Stimulated activated CD4-positive, alpha-beta T cell treated with anti-CD3 and anti-CD28 coated beads, Interleukin-1b, Interleukin-23, amount 100 ng/mL, for 48 hours (primary cell): ENCODE data around the gene CDKN1A.
"Not testable (repeated sequence)": the region's sequence is repeated elsewhere in the genome, so short reads cannot be mapped to it uniquely, and the experiment has no call there.

Experiments used
- DNase-seq: peaks from one replicate; pipeline ENCODE4 v3.0.0-alpha.2; 2020

The CDKN1A gene

DNA sequence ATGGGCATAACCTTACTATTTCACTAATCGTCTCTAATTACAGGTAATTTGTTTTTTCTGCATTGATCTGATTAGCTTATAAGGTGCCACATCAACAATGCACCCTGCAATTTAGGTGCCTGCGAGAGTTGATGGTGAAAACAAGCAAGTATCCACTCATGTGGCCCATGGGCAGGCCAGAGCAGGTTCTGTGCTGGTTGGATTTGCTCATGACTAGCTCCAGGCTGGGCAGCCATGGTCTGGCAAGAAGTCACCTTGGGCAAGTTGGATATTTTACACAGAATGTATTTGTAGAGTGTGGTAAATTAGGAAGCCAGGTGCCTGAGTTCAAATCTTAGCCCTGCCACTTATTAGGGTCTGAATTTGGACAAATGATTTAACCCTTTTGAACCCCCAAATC, 44.4 kb downstream of the CDKN1A start:
- no peak for DNase-seq

DNA sequence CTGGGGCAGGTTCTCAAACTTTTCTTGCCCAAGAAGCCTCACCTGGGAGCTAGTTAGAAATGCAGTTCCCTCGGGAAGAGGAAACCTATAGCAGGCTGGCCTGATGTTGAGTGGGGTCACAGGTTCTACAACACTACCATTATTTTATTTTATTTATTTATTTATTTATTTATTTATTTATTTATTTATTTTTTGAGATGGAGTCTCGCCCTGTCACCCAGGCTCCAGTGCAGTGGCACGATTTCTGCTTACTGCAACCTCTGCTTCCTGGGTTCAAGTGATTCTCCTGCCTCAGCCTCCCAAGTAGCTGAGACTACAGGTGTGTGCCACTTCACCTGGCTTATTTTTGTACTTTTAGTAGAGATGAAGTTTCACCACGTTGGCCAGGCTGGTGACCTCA, 45.5 kb downstream of the CDKN1A start:
- DNase-seq, result not testable (repeated sequence)

DNA sequence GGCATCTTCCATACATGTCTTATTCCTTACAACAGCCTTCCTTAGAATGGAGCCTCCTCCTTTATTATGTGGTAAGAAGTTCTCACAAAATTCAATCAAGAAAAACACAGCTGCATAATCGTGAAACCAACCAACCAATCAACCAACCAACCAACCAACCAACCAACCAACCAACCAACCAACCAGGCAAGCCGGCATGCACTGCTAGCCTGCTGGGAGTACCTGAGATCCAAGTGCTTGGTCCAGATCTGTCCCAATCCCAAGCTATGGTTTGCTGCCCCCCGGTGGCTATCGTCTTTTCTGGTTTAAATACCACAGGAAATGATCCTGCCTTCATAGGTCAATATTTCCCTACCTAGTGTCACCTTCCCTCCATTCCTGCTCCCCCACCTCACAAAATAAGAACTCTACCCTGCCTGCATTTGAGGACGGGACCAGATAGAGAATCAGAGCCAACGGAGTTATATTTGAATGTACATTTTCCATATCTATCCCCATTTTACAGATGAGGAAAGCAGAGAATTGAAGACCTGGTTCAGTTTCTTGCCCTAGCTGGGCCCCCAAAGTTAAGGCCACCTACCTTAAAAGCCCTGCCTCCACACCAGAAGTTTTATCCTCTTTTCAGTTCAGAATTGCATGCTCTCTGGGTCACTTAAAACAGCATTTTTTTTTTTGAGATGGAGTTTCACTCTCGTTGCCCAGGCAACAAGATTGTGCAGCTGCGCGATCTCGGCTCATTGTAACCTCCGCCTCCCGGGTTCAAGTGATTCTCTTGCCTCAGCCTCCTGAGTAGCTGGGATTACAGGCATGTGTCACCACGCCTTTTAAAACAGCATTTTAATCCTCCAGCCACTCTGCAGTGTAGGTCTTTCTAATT, 46.2 kb downstream of the CDKN1A start:
- peak; percentile 59 for DNase-seq

DNA sequence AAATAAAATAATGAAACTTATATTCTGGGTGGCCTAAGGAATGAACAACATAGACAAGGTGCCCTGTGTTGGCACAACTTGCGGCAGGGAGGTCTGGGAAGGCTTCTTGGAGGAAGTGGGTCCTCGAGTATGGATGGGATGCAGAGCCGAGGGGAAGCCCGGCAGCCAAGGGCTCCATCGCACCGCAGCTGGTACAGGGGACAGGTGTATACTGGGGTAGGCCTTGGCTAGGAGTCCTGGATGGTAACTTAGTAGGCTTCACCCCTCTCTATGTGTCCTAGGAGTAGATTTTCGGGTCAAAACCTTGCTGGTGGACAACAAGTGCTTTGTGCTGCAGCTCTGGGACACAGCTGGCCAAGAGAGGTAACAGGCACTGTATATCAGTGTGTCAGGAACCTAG, 47.1 kb downstream of the CDKN1A start:
- no peak for DNase-seq

DNA sequence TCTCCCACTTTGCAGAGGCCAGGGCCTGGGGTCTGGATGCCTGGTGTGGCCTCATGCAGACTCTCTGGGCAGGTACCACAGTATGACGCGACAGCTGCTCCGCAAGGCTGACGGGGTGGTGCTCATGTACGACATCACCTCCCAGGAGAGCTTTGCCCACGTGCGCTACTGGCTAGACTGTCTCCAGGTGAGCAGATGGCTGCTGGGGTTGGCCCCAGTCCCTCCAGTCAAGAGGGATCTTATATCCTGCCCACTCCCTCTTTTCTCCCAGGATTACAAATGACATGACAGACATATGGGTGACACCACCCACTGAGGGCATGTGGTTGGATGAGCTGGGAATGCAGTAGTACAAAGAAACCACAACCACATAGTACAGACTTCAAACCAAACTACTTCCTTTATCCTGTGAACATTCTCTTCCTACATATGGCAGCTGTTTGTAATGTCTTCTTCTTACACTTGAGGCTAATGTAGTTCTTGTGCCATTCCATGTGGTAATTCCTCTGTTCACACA, 49.0 kb downstream of the CDKN1A start:
- DNase-seq, result no peak

DNA sequence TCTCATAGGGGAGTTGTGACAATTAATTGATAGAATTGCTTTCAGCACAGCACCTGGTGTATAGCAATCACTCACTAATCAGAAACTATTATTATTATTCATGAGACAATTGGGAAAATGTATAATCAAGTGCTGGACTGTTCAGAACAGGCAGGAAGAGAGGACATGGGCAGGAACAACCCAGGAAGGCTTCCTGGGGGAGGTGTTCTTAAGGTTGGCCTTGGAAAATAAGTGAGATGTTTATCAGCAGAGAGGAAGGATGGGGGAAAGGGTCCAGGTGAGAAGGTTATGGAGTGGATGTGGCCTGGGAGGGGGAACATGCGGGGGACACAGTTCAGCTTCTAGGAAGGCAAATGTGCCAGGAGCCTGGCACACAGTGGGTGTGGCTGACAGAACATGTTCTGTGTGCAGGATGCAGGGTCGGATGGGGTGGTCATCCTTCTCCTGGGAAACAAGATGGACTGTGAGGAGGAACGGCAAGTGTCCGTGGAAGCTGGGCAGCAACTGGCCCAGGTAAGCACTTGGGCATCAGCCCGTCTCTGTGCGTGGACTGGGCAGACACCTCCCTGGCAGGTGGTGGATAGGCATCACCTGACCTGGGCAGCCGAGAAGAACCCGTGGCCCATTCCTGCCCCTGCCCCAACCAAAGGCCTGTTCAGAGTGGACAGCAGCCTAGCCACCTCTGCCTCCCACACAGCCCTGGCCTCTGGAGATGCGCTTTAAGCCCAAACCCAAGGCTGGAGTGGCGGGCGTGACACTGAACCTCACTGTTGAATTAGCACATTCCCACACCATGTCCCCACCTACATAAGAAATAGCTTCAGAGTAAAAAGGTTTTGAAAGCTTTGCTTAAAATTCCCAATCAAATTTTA, 50.0 kb downstream of the CDKN1A start:
- DNase-seq, result no peak

DNA sequence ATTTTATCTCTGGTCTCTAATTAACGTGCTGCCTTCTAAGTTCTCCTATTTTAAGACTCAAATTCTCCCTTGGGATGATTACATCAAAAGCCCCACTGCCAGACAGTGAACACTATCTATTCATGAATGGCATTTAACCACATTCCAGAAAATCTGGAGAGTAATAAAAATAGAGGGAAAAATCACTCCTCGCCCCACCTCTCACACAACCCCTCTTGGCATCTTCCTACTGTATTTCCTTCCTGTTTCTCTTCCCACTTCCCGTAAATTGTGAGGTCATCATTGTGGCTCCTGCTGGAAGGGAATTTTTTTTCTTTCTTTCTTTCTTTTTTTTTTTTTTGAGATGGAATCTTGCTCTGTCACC, 50.6 kb downstream of the CDKN1A start:
- no peak for DNase-seq

DNA sequence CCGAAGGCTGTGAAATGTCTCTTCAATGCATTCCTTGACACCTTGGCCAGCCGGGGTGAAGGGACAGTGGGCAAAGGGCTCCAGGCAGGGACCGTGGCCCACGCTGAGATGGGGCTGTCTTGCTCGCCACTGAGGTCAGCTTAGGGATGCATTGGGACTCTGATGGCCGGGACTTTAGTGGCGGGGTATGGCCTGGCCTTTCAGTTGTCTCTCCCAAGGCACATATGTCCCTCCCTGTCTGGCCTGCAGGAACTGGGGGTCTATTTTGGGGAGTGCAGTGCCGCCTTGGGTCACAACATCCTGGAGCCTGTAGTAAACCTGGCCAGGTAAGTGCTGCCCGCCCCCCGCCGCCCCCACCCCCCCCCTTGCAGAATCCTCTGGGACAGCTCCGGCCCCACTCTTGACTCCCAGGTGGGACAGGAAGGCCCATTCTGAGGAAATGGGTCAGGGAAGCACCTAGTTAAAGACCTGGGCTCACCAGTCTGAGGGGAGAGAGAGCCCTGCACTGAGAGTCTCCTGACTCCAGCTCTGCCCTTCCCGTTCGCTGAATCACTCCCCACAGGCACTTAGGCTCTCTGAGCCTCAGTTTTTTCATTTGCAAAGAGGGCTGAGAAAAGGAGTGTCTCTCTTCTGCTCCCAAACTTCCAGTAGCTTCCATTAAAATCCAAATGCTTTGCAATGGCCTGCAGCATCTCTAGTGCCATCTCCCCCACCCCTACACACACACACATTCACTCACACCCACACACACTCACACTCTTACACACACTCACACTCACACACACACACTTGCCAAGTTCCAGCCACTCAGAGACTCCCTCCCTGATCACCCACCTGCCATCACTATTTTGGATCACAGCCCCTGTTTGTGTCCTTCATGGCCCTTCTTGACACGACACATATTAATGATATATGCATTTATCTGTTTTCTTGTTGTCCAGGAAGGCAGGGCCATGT, 52.2 kb downstream of the CDKN1A start:
- DNase-seq, result no peak

DNA sequence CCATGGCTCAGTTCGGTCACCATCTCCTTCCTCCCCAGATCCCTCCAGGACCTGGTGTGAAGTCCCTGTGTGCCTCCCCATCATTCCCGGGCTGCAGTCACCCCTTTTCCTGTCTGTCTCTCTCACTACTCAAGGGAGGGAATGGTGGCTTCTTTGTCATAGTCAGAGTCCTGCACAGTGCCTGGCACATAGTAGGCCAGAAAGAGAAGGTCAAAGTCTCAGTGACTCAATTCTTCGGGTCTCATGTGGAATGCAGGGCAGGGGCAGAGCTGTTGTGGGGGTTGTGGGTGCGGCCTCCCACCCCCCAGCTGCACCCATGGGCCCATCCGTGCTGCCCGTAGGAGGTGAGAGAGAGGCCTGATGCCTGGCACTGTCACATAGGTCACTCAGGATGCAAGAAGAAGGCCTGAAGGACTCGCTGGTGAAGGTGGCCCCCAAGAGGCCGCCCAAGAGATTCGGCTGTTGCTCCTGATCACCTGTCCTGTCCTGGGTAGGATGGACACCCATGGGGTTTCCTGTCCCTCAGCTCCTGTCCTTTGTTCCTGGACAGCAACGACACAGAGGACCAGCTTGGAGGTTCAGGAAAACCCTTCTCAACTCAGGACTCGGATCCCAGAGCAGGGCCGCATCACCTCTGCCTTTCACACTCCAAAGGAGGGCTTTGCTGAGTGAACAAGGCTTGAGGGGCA, 53.3 kb downstream of the CDKN1A start:
- no peak for DNase-seq

DNA sequence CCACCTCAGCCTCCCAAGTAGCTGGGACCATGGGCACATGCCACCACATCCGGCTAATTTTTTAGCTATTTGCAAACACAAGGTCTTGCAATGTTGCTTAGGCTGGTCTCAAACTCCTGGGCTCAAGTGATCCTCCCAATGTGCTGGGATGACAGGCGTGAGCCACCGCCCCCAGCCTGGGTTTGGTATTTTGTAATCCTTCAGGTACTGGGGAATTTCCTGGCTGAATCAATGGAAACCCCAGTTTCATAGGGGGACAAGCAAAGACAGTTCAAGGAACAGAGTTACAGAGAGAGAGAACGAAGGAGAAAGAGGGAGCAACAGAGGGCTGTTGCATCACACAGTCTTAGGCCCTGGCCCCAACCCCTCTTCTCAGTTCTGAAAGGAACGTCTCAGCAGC, 54.8 kb downstream of the CDKN1A start:
- no peak for DNase-seq

DNA sequence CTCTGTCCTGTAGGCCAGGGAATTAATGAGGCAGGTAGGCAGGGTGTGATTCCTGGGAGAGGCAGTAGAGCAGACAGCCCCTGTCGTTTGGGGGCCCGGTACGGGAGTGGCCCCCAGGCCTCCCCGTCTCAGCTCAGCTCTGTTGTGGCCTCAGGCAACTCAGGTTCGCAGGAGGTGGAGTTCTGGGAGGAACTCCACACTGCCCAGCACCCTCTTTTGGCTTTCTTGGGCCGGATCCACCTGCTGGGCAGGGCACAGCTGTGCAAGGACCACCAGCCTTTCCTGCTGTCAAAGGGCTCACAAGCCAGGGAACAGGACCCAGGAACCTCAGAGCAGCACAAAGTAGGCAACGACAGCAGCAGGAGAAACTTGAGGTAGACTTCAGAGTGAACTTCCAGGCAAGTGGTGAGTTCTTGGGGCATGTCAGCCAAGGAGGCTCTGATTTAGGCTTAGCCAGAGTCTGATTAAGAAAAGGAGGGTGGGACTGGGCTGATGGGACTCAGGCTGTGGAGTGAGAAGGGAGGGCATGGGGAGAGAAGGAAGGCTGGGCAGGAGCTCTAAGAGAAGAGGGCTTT, 56.1 kb downstream of the CDKN1A start:
- no peak for DNase-seq

DNA sequence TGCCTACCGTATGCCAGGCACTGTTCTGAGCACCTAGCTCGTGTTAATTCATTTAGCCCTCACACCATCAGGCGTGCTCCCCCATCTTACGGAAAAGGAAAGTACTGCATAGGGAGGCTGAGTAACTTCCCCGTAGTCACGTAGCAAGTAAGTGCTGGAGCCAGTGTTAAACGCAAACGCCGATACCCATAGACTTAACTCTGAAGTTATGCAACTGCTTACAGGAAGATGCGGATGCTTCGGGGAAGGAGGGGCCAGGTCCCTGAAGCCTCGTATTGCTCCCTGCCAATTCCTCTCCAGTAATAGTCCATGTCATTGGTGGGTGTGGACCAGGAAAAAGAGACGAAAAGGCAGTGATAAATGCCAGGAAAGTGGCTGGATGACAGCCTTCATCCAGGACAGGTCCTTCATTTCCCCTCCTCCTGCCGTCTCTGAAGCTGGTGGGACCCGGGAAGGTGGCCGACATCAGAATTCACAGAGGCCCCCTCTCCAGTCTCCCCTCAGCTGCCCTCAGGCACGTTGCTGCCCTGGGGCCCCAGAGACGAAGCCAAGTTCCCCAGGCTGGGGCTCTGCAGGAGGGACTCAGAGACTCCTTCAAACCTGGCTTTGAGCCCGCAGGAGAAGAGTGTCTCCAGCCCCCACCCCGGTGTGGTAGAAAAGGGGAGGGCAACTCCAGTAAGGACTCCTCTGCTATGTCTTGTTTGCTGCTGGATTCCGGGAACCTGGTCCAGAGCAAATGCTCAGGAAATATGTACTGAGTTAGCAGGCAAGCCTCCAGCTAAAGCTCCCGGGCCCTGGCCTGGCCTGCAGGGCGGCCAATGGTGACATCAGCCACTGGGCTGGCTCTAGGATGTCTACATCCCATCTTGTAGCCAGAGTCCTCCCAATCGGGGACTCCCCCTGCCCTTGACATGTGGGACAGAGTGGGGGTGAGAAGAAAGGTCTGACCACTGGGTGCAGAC, 56.9 kb downstream of the CDKN1A start:
- peak; percentile 54 for DNase-seq
